ENCODE data around the gene IFNL3. TPM values are rescaled to one million over a fixed set of nuclear protein-coding genes. Genes with fewer than 3 reads are reported as not detected.
A peak's percentile ranks its signal among the peaks of the same experiment; 100 is the strongest.

Gene IFNL3
- total and polyA plus RNA-seq, 9 of the 15 experiments (the other 6 are each of a cell fraction or from before 2014, with no cell fraction given): not detected

- TF ChIP-seq MYC (IDR thresholded peaks at IDR 0.05; ENCODE audit: low read depth, low read length): no peak
- TF ChIP-seq MYC (CRISPR knock-in tag; IDR thresholded peaks at IDR 0.05; ENCODE audit: borderline replicate concordance, low read depth): no peak
- TF ChIP-seq, protein P1, sequence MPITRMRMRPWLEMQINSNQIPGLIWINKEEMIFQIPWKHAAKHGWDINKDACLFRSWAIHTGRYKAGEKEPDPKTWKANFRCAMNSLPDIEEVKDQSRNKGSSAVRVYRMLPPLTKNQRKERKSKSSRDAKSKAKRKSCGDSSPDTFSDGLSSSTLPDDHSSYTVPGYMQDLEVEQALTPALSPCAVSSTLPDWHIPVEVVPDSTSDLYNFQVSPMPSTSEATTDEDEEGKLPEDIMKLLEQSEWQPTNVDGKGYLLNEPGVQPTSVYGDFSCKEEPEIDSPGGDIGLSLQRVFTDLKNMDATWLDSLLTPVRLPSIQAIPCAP (CRISPR knock-in tag; IDR thresholded peaks at IDR 0.05; ENCODE audit: borderline replicate concordance): no peak
- TF ChIP-seq, protein P2, sequence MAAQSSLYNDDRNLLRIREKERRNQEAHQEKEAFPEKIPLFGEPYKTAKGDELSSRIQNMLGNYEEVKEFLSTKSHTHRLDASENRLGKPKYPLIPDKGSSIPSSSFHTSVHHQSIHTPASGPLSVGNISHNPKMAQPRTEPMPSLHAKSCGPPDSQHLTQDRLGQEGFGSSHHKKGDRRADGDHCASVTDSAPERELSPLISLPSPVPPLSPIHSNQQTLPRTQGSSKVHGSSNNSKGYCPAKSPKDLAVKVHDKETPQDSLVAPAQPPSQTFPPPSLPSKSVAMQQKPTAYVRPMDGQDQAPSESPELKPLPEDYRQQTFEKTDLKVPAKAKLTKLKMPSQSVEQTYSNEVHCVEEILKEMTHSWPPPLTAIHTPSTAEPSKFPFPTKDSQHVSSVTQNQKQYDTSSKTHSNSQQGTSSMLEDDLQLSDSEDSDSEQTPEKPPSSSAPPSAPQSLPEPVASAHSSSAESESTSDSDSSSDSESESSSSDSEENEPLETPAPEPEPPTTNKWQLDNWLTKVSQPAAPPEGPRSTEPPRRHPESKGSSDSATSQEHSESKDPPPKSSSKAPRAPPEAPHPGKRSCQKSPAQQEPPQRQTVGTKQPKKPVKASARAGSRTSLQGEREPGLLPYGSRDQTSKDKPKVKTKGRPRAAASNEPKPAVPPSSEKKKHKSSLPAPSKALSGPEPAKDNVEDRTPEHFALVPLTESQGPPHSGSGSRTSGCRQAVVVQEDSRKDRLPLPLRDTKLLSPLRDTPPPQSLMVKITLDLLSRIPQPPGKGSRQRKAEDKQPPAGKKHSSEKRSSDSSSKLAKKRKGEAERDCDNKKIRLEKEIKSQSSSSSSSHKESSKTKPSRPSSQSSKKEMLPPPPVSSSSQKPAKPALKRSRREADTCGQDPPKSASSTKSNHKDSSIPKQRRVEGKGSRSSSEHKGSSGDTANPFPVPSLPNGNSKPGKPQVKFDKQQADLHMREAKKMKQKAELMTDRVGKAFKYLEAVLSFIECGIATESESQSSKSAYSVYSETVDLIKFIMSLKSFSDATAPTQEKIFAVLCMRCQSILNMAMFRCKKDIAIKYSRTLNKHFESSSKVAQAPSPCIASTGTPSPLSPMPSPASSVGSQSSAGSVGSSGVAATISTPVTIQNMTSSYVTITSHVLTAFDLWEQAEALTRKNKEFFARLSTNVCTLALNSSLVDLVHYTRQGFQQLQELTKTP (IDR thresholded peaks at IDR 0.05; ENCODE audit: low read depth in 1 of 2, partially characterized antibody in 2 of 2): peak in 1 of 2 experiments; percentile 82
- TF ChIP-seq MIER1 (IDR thresholded peaks at IDR 0.05; ENCODE audit: low read depth): peak; percentile 94
- no peak for TF ChIP-seq ZC3H4 (CRISPR knock-in tag; IDR thresholded peaks at IDR 0.05; ENCODE audit: borderline replicate concordance)
- no peak for TF ChIP-seq ZNF785 (CRISPR knock-in tag; IDR thresholded peaks at IDR 0.05)
- TF ChIP-seq HDAC8 (tag; IDR thresholded peaks at IDR 0.05): no peak
- no peak for TF ChIP-seq TCF15 (CRISPR knock-in tag; IDR thresholded peaks at IDR 0.05)
- TF ChIP-seq ZNF197 (CRISPR knock-in tag; IDR thresholded peaks at IDR 0.05; ENCODE audit: low read depth): 0 out of 2 replicates have a peak, but pooled peaks have one; percentile 40
- no peak for TF ChIP-seq RBM22 (IDR thresholded peaks at IDR 0.05; ENCODE audit: low read depth, low read length, poor library complexity, severe bottlenecking)
- no peak for TF ChIP-seq SAP30 (IDR thresholded peaks at IDR 0.05; ENCODE audit: borderline replicate concordance, insufficient read depth, low read depth, low read length, poor library complexity, severe bottlenecking)
- no peak for TF ChIP-seq HOXB6 (CRISPR knock-in tag; IDR thresholded peaks at IDR 0.05; ENCODE audit: borderline replicate concordance)
- TF ChIP-seq ZNF3 (CRISPR knock-in tag; IDR thresholded peaks at IDR 0.05): no peak
- TF ChIP-seq ZNF639 (CRISPR knock-in tag; conservative IDR thresholded peaks at IDR 0.05 in 1 of 2, IDR thresholded peaks at IDR 0.05 in 1 of 2): no peak
- TF ChIP-seq TCF7L2 (IDR thresholded peaks at IDR 0.05; ENCODE audit: low read depth, low read length): no peak
- TF ChIP-seq EHMT2 (IDR thresholded peaks at IDR 0.05): peak; percentile 98
- no peak for TF ChIP-seq ZNF77 (CRISPR knock-in tag; IDR thresholded peaks at IDR 0.05)
- TF ChIP-seq KHSRP (IDR thresholded peaks at IDR 0.05): no peak
- no peak for TF ChIP-seq RFX7 (CRISPR knock-in tag; IDR thresholded peaks at IDR 0.05)
- TF ChIP-seq, protein P3, sequence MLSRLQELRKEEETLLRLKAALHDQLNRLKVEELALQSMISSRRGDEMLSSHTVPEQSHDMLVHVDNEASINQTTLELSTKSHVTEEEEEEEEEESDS (CRISPR knock-in tag; IDR thresholded peaks at IDR 0.05): no peak
- TF ChIP-seq ZNF311 (CRISPR knock-in tag; IDR thresholded peaks at IDR 0.05): no peak
Observed at GRCh38 chr19:39223703-39224279, 21.0 kb downstream of the IFNL3 start (continued).
